Uterus (tissue), 2 donors: Measurements from ENCODE around the gene SYNGR2.

ENCODE experiments used
- CTCF ChIP-seq, 4 experiments: fragments of 200-600 bp in 2 of 4; fragments of 450-650 bp in 2 of 4; sonication (generic) in 2 of 4; IDR thresholded peaks; one replicate each; pipeline ENCODE4 v1.5.1; 2016 to 2019; ENCODE audit warnings: antibody characterized with exemption in 4 of 4, mild to moderate bottlenecking in 2 of 4, moderate library complexity in 1 of 4
- POLR2A ChIP-seq, 2 donors: fragments of 450-650 bp; IDR thresholded peaks; one replicate each; pipeline ENCODE4 v1.6.1; 2016; ENCODE audit warnings: antibody characterized with exemption in 2 of 2, mild to moderate bottlenecking in 1 of 2, moderate library complexity in 1 of 2

- no peak for TF ChIP-seq CTCF (IDR thresholded peaks at IDR 0.05)
- TF ChIP-seq POLR2A (IDR thresholded peaks at IDR 0.05): no peak
These were observed 40.4 kb upstream of the SYNGR2 start for GRCh38 chr17:78127888-78128550.
